SU-DHL-6 (cell line): Measurements from ENCODE around the gene HACD4.

ENCODE experiments used
- H2AFZ ChIP-seq: fragments of 200-600 bp; sonication (generic); 2 replicates; pipeline ENCODE4 v1.6.1; 2014; ENCODE audit warnings: low read depth, mild to moderate bottlenecking, moderate library complexity, mixed read lengths, antibody characterized with exemption, low read length; ENCODE audit not compliant: severe bottlenecking
- H3F3A ChIP-seq: fragments of 200-600 bp; shearing (Covaris generic); 2 replicates; pipeline ENCODE4 v1.6.0; 2016; ENCODE audit warnings: antibody characterized with exemption, mild to moderate bottlenecking; ENCODE audit not compliant: insufficient read depth
- H3K27ac ChIP-seq: fragments of 200-600 bp; sonication (generic); 2 replicates; pipeline ENCODE4 v1.5.1; 2016; ENCODE audit warnings: low read depth, mild to moderate bottlenecking, low read length, moderate library complexity, mixed read lengths
- H3K27me3 ChIP-seq: fragments of 200-600 bp; sonication (generic), shearing (Covaris generic); 2 replicates; pipeline ENCODE4 v1.6.0; 2014; ENCODE audit warnings: mild to moderate bottlenecking, low read length
- H3K36me3 ChIP-seq: fragments of 200-600 bp; sonication (generic); 2 replicates; pipeline ENCODE4 v1.6.1; 2014; ENCODE audit warnings: mild to moderate bottlenecking, low read length, mixed read lengths
- H3K4me2 ChIP-seq: fragments of 300-600, 200-600 bp; shearing (Covaris generic), sonication (generic); 2 replicates; pipeline ENCODE4 v1.6.0; 2014; ENCODE audit warnings: low read length, low read depth, mild to moderate bottlenecking; ENCODE audit not compliant: poor library complexity, severe bottlenecking
- H3K4me3 ChIP-seq: fragments of 200-600 bp; sonication (generic); 2 replicates; pipeline ENCODE4 v1.5.1; 2014; ENCODE audit warnings: antibody characterized with exemption, low read length, mild to moderate bottlenecking, mixed read lengths; ENCODE audit not compliant: insufficient read depth, poor library complexity, severe bottlenecking
- H3K79me2 ChIP-seq: fragments of 200-600 bp; sonication (generic); 2 replicates; pipeline ENCODE4 v1.6.1; 2014; ENCODE audit warnings: mild to moderate bottlenecking, low read length, moderate library complexity; ENCODE audit not compliant: insufficient read depth
- H3K9ac ChIP-seq: fragments of 200-600 bp; sonication (generic); 2 replicates; pipeline ENCODE4 v1.7.0; 2014; ENCODE audit warnings: mild to moderate bottlenecking, low read length
- H3K9me2 ChIP-seq: fragments of 200-600 bp; sonication (generic); replicated peaks from 2 replicates; pipeline ENCODE4 v1.6.1; 2014; ENCODE audit warnings: low read length; ENCODE audit not compliant: insufficient read depth
- H3K9me3 ChIP-seq: fragments of 200-600 bp; sonication (generic); 2 replicates; pipeline ENCODE4 v1.6.1; 2014; ENCODE audit warnings: low read length, mixed read lengths; ENCODE audit not compliant: insufficient read depth
- H4K20me1 ChIP-seq: fragments of 200-600 bp; sonication (generic); 2 replicates; pipeline ENCODE4 v1.6.1; 2014; ENCODE audit warnings: low read depth, mild to moderate bottlenecking, antibody characterized with exemption, low read length, moderate library complexity, mixed read lengths
- CTCF ChIP-seq: fragments of 200-600 bp; sonication (generic); IDR thresholded peaks from one replicate; pipeline ENCODE4 v1.5.1; 2017; ENCODE audit warnings: antibody characterized with exemption, mild to moderate bottlenecking, low read length, moderate library complexity; ENCODE audit not compliant: insufficient read depth, poor library complexity, severe bottlenecking
- EZH2phosphoT487 ChIP-seq: fragments of 200-600 bp; sonication (generic), shearing (Covaris generic); conservative IDR thresholded peaks from 2 replicates; pipeline ENCODE4 v1.6.1; 2018; ENCODE audit warnings: mild to moderate bottlenecking, antibody characterized with exemption, low read length, moderate library complexity, mixed read lengths

Gene HACD4

GRCh38 chr9:21039302-21039701 lies 7.9 kb upstream of the HACD4 start:
- no peaks in the 10 kb centered on the region for H3K9me3 ChIP-seq
- H3K27ac ChIP-seq: no peak overlapping the region
- no peak overlapping the region for H3K4me3 ChIP-seq
- H3K9ac ChIP-seq: no peak overlapping the region
- H3F3A ChIP-seq: no peaks in the 10 kb centered on the region
- H4K20me1 ChIP-seq: no peaks in the 10 kb centered on the region
- no peaks in the 10 kb centered on the region for H3K79me2 ChIP-seq
- no peaks in the 10 kb centered on the region for H3K9me2 ChIP-seq
- no peak overlapping the region for H2AFZ ChIP-seq
- H3K27me3 ChIP-seq: no peaks in the 10 kb centered on the region
- no peak for TF ChIP-seq EZH2phosphoT487
- TF ChIP-seq CTCF: no peak
- H3K36me3 ChIP-seq: no peaks in the 10 kb centered on the region
- H3K4me2 ChIP-seq: no peak overlapping the region

DNA sequence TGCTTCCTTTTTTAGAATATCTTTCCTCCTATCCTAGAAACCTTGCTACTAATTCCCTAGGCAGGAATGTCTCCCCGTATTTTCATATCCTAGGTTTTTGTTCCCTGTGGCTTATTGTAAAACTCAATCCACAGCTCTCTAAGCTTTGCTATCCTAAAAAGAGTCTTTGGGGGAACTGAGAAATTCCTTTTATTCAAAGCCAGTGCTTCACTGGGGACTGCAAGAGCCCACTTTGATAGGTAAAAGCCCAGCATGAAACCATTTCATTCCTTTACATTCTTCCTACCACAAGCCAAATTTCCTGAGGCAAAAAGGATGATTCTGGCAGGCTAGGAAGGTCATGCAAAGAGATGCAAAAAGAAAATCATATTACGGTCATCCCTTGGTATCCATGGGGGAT lies 5.8 kb upstream of the HACD4 start:
- Histone ChIP-seq H4K20me1 (no peaks in the 10 kb centered on the region), H3K9me2 (no peaks in the 10 kb centered on the region), H2AFZ (no peak overlapping the region), H3K36me3 (no peaks in the 10 kb centered on the region), H3K27ac (no peak overlapping the region), H3K79me2 (no peaks in the 10 kb centered on the region), H3K27me3 (no peaks in the 10 kb centered on the region), H3K9me3 (no peaks in the 10 kb centered on the region), H3K4me3 (no peak overlapping the region), H3K9ac (no peak overlapping the region), H3K4me2 (no peak overlapping the region), H3F3A (no peaks in the 10 kb centered on the region)
- TF ChIP-seq EZH2phosphoT487 (no peak), CTCF (no peak)

DNA sequence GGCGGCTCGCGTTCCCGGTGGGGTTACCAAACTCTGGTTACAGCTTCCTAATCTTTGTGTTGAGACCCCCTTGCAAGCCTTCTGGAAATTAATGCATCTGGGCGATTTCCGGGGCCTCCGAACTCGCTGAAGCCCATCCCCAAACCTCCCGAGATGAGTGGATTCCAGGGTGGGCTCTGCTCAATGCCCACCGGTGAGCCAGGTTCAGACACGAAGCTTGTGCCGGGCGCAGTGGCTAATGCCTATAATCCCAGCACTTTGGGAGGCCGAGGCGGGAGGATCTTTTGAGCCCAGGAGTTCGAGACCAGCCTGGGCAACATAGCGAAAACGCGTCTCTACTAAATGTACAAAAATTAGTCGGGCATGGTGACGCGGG lies 356 bp upstream of the HACD4 start:
- H3K4me3 ChIP-seq: no peak overlapping the region
- no peaks in the 10 kb centered on the region for H3K36me3 ChIP-seq
- H3F3A ChIP-seq: no peaks in the 10 kb centered on the region
- H4K20me1 ChIP-seq: no peaks in the 10 kb centered on the region
- H3K9me3 ChIP-seq: no peaks in the 10 kb centered on the region
- TF ChIP-seq EZH2phosphoT487: no peak
- no peak for TF ChIP-seq CTCF
- H3K27me3 ChIP-seq: no peaks in the 10 kb centered on the region
- no peak overlapping the region for H3K9ac ChIP-seq
- H3K4me2 ChIP-seq: no peak overlapping the region
- H3K79me2 ChIP-seq: no peaks in the 10 kb centered on the region
- H2AFZ ChIP-seq: no peak overlapping the region
- no peak overlapping the region for H3K27ac ChIP-seq
- H3K9me2 ChIP-seq: no peaks in the 10 kb centered on the region
